ENCODE results near the gene CNTNAP5.
A peak's percentile ranks its signal among the peaks of the same experiment; 100 is the strongest.

The CNTNAP5 gene

GRCh38 chr2:124248386-124248785, 223.3 kb downstream of the CNTNAP5 start:
- no peak for DNase-seq (ENCODE audit: low read depth)
- no peak overlapping the region for H3K4me3 ChIP-seq (ENCODE audit: low read length)
- TF ChIP-seq CTCF (conservative IDR thresholded peaks at IDR 0.05; ENCODE audit: low read length) = no peak

GRCh38 chr2:124250433-124250832, 225.3 kb downstream of the CNTNAP5 start:
- no peak for DNase-seq (ENCODE audit: low read depth)
- no peak overlapping the region for H3K4me3 ChIP-seq (ENCODE audit: low read length)
- no peak for TF ChIP-seq CTCF (conservative IDR thresholded peaks at IDR 0.05; ENCODE audit: low read length)

GRCh38 chr2:124254621-124255020, 229.5 kb downstream of the CNTNAP5 start:
- DNase-seq (ENCODE audit: low read depth) = peak; percentile 11
- TF ChIP-seq CTCF (conservative IDR thresholded peaks at IDR 0.05; ENCODE audit: low read length) = no peak
- H3K4me3 ChIP-seq (ENCODE audit: low read length) = no peak overlapping the region

- TF ChIP-seq CTCF (conservative IDR thresholded peaks at IDR 0.05; ENCODE audit: low read length) = no peak
- DNase-seq (ENCODE audit: low read depth) = no peak
- no peak overlapping the region for H3K4me3 ChIP-seq (ENCODE audit: low read length)
Observed at GRCh38 chr2:124257120-124257519, 232.0 kb downstream of the CNTNAP5 start.

- no peak overlapping the region for H3K4me3 ChIP-seq (ENCODE audit: low read length)
- DNase-seq (ENCODE audit: low read depth) = peak; percentile 11
- TF ChIP-seq CTCF (conservative IDR thresholded peaks at IDR 0.05; ENCODE audit: low read length) = no peak
Observed at GRCh38 chr2:124258140-124258880, 233.2 kb downstream of the CNTNAP5 start.

GRCh38 chr2:124261456-124261855, 236.4 kb downstream of the CNTNAP5 start:
- H3K4me3 ChIP-seq (ENCODE audit: low read length) = no peak overlapping the region
- no peak for TF ChIP-seq CTCF (conservative IDR thresholded peaks at IDR 0.05; ENCODE audit: low read length)
- no peak for DNase-seq (ENCODE audit: low read depth)

GRCh38 chr2:124264551-124265091, 239.5 kb downstream of the CNTNAP5 start:
- no peak for TF ChIP-seq CTCF (conservative IDR thresholded peaks at IDR 0.05; ENCODE audit: low read length)
- DNase-seq (ENCODE audit: low read depth) = peak; percentile 11
- H3K4me3 ChIP-seq (ENCODE audit: low read length) = no peak overlapping the region

Data from AG10803 (cell line).